B cell (primary cell): ENCODE results near the gene CTSH.

Experiments
- CTCF ChIP-seq: fragments of 200-600 bp; IDR thresholded peaks from one replicate; pipeline ENCODE4 v1.8.0; 2022; ENCODE audit warnings: antibody characterized with exemption, mild to moderate bottlenecking
- EZH2 ChIP-seq: IDR thresholded peaks from 2 replicates; pipeline ENCODE4 v1.6.1; 2012; ENCODE audit warnings: borderline replicate concordance, low read depth, mild to moderate bottlenecking, moderate library complexity, low read length; ENCODE audit not compliant: insufficient read depth, poor library complexity, severe bottlenecking

- TF ChIP-seq CTCF (no peak), EZH2 (no peak)
These were observed 46.6 kb upstream of the CTSH start for GRCh38 chr15:78991476-78991875.
